Fibroblast of peridontal ligament (primary cell): ENCODE measurements around the gene IGFBP6.
"Not testable (repeated sequence)": the region's sequence is repeated elsewhere in the genome, so short reads cannot be mapped to it uniquely, and the experiment has no call there.

ENCODE experiments used
- DNase-seq: peaks from one replicate; pipeline ENCODE4 v3.0.0-alpha.2; 2010; ENCODE audit errors: extremely low read depth

The IGFBP6 gene

DNA sequence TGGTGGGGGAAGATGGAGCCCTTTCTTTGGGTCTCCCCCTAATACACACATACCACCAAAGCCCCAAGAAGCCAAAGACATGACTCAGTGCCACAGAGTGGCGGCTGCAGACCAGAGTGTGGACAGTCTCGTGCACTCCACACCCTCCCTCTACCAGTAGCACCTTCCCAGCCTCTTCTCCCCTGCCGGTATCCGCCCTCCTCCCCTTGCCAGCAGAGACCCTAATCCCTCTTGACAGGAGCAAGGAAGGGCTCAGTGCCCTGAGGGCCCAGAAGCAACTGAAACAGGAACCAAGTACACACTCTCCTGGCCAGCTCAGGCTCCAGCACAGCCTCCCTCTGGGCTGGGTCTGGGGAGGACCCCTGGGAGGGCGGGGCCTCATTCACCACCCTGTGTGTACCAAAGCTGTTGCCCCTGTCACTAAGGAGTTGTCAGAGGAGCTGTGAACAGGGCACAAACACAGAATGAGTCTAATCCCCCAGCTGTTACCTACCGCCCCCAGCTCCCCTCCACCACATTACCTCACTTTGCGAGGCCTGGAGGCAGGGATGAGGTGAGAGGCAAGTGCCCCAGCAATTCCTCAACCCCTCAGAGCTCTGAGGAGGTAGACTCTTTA lies 26.5 kb upstream of the IGFBP6 start:
- no peak for DNase-seq

DNA sequence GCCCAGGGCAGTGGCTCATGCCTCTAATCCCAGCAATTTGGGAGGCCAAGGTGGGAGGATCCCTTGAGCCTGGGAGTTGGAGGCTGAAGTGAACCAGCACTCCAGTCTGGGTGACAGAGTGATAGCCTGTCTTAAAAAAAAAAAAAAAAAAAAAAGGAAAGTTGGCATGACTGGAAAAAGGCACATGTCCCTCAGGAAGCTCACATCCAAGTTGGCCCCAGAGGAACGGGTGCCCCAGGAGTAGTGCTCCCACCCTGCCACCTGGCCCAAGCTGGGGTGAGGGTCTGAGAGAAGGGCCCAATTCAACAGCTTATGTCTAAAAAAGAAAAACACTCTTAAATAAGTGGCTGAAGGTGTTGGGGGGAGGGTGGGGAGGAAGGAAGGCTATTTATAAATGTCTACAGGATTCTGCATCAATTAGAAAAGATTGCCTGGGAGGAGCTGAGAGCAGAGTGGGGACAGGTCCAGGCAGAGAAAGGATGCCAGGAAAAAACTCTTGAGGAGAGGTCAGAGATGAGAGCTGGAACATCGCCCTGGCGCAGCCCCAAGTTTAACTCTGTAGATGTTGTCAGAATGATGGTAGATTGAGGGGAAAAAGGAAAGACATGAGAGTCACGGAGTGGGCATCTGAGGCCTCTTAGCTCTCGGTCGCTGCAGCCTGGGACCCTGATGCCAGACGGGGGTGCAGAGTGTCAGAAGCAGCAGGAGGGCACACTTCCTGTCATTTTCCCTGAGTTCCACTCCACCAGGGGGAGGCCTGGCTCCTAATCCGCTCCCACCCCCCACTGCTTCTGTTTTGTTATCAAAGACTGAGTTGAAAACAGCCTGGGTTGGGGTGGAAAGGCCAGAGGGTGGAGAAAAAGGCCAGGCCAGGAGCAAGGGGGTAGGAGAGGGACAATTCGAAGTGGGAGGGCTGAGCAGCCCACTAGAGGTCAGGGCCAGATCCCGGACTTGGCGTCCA lies 25.6 kb upstream of the IGFBP6 start:
- DNase-seq: peak; percentile 86

DNA sequence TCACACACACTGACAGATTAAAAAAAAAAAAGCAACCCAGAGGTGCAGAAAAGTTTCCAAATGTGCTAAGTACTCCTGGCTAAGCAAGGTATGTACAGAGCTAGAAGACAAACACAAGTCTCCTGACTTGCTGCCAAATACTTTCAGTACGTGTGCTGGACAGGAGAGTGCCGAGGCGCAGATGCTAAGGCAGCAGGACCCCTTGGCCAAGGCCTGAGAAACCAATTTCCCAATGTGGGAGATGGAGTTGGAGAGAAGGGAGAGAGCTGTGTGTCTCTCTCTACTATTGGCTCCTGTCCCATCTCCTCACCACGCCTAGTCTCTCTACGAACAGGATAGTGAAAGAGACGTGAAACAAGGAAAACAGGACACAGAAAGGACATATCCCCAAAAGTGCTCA lies 23.6 kb upstream of the IGFBP6 start:
- DNase-seq: no peak

DNA sequence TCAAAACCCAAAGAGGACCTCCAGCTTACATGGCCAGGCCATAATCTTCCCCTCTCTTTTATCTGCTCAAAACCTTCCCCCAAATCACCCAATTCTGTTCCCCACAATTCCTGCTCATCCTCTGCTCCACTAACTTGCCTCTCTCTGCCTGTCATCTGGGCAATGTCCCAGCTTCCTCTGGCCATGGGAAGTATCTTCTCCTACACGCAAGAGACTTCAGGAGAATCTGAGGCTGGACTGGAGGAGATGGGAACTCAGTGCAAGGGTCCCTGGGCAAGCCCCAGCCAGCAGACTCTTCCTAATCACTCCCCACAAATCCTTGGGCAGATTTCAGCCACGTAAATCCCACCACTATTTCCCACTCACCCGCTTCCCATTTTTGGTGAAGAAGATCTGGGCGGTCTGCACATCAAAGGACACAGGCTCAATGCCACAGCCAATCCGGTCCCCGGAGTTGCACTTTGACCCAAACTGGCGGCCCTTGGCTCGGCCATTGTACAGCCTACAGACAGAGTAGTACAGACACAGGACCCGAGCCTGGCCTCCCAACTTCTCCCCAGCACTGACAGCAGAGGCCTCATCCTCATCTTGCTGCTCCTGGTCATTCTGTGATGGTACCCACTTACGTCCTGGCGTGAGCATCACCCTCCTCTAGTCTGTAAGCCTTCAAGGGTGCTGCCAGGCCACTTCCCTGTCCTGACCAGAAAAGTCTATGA lies 23.0 kb upstream of the IGFBP6 start:
- no peak for DNase-seq

DNA sequence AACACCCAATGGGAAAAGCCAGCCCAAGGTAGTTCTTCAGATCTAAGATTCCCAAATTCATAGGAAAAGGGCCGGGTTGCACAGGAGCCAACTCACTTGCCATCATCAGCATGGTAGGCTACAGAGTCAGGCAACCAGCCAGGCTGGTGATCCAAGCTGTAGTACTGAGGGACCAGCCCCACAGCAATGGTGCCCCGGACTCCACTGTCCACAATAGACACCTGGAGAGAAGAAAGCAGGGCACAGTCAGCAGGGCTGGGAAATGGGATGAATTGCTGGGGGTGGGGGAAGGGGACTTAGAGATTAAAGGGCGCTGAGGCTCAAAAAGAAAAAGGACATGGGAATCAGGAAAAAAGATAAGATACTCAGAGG lies 22.5 kb upstream of the IGFBP6 start:
- no peak for DNase-seq

DNA sequence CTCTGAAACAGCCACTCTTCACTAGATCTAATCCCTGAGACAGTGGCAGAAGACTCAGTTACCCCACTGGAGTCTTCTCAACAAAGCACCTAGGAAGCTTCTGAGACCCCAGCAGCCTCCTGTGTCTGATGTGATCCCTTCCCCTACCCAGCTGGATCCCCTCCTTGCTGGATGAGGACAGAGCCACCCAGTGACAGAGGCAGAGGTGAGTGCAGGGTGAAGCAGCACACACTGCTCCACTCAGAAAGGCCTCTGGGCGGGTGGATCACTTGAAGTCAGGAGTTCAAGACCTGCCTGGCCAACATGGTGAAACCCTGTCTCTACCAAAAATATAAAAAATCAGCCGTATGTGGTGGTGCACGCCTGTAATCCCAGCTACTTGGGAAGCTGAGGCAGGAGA lies 21.0 kb upstream of the IGFBP6 start:
- DNase-seq: no peak

DNA sequence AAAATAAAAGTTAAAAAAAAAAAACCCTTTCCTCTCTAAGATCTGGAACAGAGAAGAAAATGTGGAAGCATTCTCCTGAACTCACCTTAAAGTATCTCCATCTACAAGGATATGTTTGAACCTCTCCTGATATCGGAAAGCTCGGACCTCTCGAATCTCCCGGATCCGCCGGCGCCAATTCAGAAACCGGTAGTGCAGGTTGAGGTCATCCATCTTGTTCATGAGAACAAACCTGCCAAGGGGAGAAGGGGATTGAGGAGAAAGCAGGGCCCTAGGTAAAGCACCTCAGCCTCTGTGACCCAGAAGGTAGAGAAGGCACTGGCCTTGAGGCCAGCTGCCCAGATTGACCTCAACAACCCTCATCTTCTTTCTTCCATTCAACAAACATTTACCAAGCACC lies 20.4 kb upstream of the IGFBP6 start:
- no peak for DNase-seq

DNA sequence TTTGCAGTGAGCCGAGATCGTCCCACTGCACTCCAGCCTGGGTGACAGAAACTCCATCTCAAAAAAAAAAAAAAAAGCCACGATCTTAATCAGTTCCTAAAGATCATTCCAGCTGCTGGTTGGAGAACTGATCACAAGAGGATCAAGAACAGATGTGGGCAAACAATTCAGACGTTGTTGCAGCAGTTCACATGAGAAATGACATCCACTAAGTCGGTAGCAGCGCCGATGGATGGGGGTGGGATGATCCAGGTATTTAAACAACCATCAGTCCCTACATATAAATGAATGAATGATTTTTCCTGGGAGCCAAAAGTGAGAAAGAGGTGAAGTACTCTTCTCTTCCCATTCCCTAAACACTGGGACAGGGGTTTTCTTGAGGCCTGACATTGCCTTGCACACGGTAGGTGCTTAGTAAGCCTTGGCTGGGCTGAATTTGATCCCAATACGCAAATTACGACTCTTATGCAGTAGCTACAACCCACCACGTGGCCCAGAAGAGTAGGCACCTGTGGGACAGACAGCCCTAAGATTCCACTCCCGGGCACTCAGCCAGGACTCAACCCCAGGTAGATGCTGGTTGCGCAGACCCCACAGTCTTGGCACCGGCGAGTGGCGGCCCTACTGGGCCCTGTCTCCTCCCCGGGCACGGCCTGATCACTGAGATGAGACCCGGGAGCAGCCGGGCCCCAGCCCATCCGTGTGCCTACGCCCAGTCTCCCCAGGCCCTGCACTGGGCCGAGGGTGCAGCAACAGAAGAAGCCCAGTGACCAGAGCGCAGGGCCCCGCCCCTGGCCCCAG lies 18.8 kb upstream of the IGFBP6 start:
- DNase-seq: peak; percentile 61

DNA sequence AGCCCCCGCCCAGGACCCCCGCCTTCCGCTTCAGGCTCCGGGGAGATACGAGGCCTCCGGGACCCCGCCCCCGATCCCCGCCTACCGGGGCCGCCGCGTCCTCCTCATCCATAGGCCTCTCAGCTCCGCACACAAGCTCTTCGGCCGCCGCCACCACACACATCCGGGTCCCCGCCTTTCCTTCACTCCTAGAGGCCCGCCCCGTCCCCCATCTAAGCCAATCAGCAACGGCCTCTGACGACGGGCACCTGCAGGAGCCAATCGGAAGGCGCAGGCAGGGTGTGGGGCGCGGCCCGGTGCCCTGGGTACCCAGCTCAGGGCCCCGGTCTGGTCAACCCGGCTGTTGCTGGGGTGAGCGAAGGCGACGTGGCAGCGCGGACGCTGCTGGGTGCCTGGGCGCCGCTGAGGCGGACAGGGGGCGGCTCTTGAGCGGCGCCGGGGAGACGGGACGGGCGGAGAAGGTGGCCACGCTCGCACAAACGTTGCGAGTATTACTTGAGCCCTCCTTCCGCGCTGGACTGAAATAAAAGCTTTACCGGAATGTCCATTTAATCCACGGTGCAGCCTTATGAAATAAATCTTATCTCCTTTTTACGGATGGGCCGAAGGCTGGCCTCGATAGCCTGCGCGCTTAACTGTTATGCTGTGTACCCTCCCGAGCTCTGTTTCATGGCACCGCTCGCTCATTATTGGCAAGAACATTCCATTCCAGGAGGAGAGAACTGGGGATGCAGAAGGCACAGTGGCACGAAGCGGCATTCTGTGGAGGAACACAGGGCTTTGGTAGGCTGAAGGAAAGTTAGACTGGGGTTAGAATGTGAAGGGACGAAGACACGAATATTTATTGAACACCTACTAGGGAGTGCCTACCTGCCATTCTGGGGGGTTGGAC lies 18.0 kb upstream of the IGFBP6 start, which contains the start of gene SPRYD3:
Gene SPRYD3, minus strand, starts transcription at position 165 of the 892 bp plus-strand sequence. Its CDS starts 57 bp downstream, at position 108.
- DNase-seq: peak; percentile 95

DNA sequence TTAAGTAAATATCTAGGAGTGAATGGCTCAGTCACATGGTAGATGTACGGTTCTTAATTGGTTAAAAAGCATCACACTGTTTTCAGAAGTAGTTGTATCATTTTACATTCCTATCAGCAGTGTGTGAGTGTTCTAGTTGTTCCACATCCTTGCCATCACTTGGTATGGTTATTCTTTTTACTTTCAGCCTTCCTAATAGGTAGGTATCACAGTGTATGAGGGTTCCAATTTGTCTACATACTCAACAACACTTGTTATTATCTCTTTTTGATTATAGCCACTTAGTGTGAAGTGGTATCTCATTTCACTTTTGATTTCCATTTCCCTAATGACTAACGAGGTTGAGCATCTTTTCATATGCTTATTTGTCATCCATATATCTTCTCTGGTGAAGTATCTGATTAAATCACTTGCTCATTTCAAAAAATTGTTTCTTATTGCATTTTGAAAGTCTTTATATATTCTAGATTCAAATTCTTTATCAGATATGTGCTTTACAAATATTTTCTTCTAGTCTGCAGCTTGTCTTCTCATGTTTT lies 14.8 kb upstream of the IGFBP6 start:
- DNase-seq: no peak

DNA sequence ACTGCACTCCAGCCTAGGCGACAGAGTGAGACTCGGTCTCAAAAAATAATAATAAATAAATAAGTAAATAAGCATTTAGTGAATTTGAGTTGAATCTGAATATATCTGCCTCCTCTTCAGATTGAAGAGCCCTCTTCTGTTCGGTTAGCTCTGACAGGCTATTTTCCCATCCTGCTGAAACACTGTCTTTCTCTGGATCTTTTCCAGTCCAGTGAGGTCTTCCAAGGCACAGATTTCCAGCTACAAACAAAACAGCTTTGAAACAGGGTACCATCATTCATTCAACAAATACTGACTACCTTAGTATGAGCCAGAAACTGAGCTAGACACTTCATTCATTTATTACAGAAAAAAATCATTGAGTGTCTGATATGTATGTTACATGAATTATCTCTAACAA lies 11.1 kb upstream of the IGFBP6 start:
- no peak for DNase-seq

DNA sequence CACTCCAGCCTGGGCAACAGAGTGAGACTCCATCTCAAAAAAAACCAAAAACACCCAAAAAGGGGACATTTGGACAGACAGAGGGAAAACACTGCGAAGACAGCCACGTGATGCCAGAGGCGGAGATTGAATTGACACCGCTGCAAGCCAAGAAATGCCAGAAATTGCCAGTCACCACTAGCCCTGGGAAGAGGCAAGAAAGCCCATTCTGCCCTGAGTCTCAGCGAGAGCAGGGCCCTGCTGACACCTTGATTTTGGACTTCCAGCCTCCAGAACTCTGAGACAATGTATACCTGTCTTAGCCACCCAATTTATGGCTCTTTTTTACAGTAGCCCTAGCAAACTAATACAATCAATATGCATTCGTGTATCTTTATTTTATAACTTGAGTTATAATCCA lies 7.4 kb upstream of the IGFBP6 start:
- DNase-seq: no peak

DNA sequence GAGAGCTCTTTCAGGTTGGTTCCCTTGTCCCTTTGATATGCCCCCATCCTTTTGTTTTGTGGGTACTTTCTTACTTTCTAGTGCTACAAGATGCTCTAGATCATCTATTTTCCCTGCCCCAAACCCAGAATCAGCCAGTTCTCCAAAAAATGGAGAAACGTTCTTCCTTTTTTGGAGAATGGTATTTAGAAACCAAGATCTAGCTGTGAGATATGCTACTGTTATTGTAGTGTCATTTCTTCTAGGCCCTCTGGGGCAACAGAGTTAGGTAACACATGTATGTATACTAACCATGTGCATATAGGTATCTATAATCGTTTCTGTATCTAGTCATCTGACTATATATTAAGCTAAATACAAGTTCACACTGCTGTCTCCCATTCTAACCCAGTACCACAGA lies 6.9 kb upstream of the IGFBP6 start:
- no peak for DNase-seq

DNA sequence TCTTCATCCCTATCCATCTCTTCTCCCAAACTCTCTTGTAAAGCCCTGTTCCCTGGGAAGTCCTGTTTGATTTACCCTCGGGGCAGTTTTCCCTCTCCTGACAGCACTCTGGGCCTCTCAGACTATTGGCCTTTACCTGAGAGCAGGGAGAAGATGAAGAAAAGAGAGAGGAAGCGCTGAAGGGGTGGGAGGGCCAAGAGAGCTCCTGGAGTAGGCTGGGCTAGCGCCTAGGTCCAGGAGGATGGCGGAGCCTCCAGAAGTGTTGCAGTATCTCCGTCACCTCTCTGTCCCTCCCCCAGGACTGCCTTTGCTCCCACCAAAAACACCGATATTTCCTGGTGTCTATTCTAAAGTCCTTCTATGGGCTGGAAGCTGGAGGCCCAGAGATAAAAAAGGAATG lies 5.7 kb upstream of the IGFBP6 start:
- DNase-seq: no peak

DNA sequence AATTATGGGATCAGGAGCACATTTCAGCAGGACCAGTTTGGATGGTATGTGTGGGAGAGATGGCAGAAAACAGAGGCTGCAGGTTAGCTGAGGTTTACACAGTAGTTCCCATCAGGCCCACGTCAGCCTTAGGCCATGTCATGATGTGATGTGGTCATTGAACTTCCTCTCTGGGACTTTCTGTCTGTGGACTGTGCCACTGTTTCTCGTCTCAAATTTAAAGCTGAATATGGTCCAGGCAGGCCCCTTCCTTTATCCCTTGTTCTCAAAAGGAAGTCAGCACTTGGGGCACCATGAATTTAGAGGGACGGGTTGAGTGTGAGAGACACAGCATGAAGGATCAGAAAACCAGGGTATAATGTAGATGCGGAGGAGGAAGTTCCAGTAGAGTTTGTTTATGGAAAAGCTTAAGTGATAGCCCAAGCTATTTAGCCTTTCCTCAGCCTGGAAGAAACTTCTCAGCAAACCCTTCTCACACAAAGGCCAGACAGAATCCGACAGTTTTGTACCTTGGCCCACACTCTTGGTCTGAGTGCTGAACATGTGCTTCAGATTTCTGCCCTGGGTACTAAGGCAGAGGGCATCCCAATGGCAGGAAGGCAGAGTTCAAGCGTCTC lies 3.6 kb upstream of the IGFBP6 start:
- DNase-seq: peak; percentile 29

DNA sequence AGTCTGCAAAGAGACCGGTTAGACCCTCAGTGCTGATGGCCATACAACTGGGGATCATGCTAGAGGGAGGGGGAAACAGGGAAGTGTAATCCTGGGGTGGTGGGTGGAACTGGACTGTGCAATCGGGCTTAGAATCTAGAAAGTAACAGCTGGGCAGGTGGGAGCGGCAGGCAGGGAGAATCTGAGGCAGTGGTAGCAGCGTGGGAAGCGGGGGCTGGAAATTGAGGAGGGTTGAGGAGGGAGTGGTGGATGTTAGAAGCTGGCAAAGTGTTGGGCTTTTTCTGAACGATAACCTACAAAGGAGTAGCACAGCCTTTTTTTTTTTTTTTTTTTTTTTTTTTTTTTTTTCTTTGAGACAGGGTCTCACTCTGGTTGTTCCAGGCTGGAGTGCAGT lies 3.1 kb upstream of the IGFBP6 start:
- DNase-seq: no peak

DNA sequence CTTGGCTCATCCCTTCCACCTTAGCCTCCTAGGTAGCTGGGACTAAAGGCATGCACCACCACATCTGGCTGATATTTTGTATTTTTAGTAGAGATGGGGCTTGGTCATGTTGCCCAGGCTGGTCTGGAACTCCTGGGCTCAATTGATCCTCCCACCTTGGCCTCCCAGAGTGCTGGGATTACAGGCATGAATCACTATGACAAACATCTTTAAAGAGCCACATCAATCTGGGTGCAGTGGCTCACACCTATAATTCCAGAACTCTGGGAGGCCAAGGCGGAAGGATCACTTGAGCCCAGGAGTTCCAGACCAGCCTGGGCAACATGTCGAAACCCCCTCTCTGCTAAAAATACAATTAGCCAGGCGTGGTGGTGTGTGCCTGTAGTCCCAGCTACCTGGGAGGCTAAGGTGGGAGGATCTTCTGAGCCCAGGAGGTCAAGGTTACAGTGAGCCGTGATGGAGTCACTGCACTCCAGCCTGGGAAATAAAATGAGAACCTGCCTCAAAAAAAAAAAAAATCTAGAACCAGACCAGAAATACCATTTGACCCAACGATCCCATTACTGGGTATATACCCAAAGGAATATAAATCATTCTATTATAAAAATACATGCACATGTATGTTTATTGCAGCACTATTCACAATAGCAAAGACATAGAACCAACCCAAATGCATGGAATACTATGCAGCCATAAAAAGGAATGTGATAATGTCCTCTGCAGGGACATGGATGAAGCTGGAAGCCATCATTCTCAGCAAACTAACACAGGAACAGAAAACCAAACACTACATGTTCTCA lies 2.5 kb upstream of the IGFBP6 start:
- not testable (repeated sequence) for DNase-seq

DNA sequence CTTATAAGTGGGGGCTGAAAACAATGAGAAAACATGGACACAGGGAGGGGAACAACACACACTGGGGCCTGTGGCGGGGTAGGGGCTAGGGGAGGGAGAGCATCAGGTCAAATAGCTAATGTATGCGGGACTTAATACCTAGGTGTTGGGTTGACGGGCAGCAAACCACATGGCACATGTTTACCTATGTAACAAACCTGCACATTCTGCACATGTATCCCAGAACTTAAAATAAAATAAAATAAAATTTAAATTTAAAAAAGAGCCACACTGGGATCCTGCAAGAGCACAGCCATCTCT lies 1.9 kb upstream of the IGFBP6 start:
- not testable (repeated sequence) for DNase-seq

DNA sequence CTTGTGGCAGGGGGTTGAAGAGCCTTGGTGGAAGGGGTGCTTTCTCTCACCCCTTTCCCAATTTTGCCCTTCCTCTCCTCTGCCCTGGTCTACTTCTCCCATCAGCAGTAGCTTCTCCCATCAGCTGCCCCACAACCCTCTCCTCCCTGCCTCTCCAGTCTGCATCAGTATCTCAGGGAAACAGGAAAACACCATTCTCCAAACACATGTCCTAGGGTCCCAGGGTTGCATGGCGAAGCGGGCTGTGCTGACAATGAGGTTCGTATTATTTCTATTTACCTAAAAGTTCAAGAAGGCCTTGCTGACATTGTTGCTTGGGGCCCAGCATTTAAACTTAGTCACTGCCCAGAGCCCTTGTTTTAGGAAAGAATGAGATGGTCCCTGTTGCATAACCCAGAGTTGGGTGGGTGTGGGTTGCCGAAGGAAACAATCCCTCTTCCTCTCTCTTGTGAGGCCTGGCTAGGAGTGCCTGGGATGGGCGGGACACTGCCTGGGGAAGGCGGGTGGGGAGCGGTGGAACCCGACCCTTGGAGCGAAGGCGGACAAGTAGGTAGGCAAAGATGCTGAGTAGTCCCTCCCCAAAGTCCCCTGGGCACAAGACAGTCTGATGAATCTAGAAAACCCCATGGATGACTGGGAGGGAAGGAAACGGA lies 1.3 kb upstream of the IGFBP6 start:
- DNase-seq: peak; percentile 94
